ENCODE results near the gene FRMPD4.
"Not testable (repeated sequence)": the region's sequence is repeated elsewhere in the genome, so short reads cannot be mapped to it uniquely, and the experiment has no call there.

Gene FRMPD4

GRCh38 chrX:12494400-12495138 lies 356.3 kb downstream of the FRMPD4 start:
- no peak for DNase-seq
- Mint-ChIP-seq H3K27ac (no peak overlapping the region), H3K4me3 (no peak overlapping the region), H3K27me3 (no peaks in the 10 kb centered on the region), H3K36me3 (no peaks in the 10 kb centered on the region), H3K4me1 (no peaks in the 10 kb centered on the region), H3K9me3 (no peaks in the 10 kb centered on the region)
- CTCF ChIA-PET, result no interaction called here

- Mint-ChIP-seq H3K27me3 (no peaks in the 10 kb centered on the region), H3K9me3 (no peaks in the 10 kb centered on the region)
- CTCF ChIA-PET, result no interaction called here
These were observed 358.1 kb downstream of the FRMPD4 start for GRCh38 chrX:12496343-12496742.

GRCh38 chrX:12497832-12498591 lies 359.7 kb downstream of the FRMPD4 start:
- no peaks in the 10 kb centered on the region for H3K9me3 Mint-ChIP-seq
- H3K4me1 Mint-ChIP-seq, result no peaks in the 10 kb centered on the region
- CTCF ChIA-PET, result interaction anchor here (0.9 to 1.1 kb wide), 2 partner anchors 204 to 273 kb away, joined by 3 read pairs; no protein-coding TSS in a partner anchor
- no peaks in the 10 kb centered on the region for H3K36me3 Mint-ChIP-seq
- DNase-seq, result no peak
- no peak overlapping the region for H3K4me3 Mint-ChIP-seq
- H3K27ac Mint-ChIP-seq, result no peak overlapping the region
- no peaks in the 10 kb centered on the region for H3K27me3 Mint-ChIP-seq

More at GRCh38 chrX:12496343-12496742, 358.1 kb downstream of the FRMPD4 start:
- Mint-ChIP-seq H3K4me3 (no peak overlapping the region), H3K27ac (no peak overlapping the region), H3K4me1 (no peaks in the 10 kb centered on the region), H3K36me3 (no peaks in the 10 kb centered on the region)
- DNase-seq, result no peak

- H3K9me3 Mint-ChIP-seq, result no peaks in the 10 kb centered on the region
- CTCF ChIA-PET, result no interaction called here
These were observed 366.9 kb downstream of the FRMPD4 start for GRCh38 chrX:12505127-12505526.

GRCh38 chrX:12515384-12515783 lies 377.1 kb downstream of the FRMPD4 start:
- H3K36me3 Mint-ChIP-seq, H3K4me3 Mint-ChIP-seq, CTCF ChIA-PET, H3K9me3 Mint-ChIP-seq, DNase-seq, H3K27ac Mint-ChIP-seq, H3K4me1 Mint-ChIP-seq, H3K27me3 Mint-ChIP-seq: not testable (repeated sequence)

More at GRCh38 chrX:12505127-12505526, 366.9 kb downstream of the FRMPD4 start:
- H3K36me3 Mint-ChIP-seq, result no peaks in the 10 kb centered on the region
- no peaks in the 10 kb centered on the region for H3K27me3 Mint-ChIP-seq
- DNase-seq, result no peak
- no peak overlapping the region for H3K4me3 Mint-ChIP-seq
- no peak overlapping the region for H3K27ac Mint-ChIP-seq
- H3K4me1 Mint-ChIP-seq, result no peaks in the 10 kb centered on the region

- Mint-ChIP-seq H3K9me3 (no peaks in the 10 kb centered on the region), H3K27ac (no peak overlapping the region), H3K4me1 (no peaks in the 10 kb centered on the region), H3K4me3 (no peak overlapping the region), H3K27me3 (no peaks in the 10 kb centered on the region), H3K36me3 (no peaks in the 10 kb centered on the region)
- CTCF ChIA-PET, result no interaction called here
- no peak for DNase-seq
These were observed 388.0 kb downstream of the FRMPD4 start for GRCh38 chrX:12526306-12526705.

GRCh38 chrX:12538096-12538495 lies 399.8 kb downstream of the FRMPD4 start:
- H3K36me3 Mint-ChIP-seq, H3K4me3 Mint-ChIP-seq, H3K4me1 Mint-ChIP-seq, CTCF ChIA-PET, DNase-seq, H3K27ac Mint-ChIP-seq, H3K27me3 Mint-ChIP-seq, H3K9me3 Mint-ChIP-seq: not testable (repeated sequence)

- H3K27ac Mint-ChIP-seq, DNase-seq, CTCF ChIA-PET, H3K36me3 Mint-ChIP-seq, H3K9me3 Mint-ChIP-seq, H3K4me3 Mint-ChIP-seq, H3K27me3 Mint-ChIP-seq, H3K4me1 Mint-ChIP-seq: not testable (repeated sequence)
These were observed 404.0 kb downstream of the FRMPD4 start for GRCh38 chrX:12542251-12542650.

GRCh38 chrX:12548341-12548740 lies 410.1 kb downstream of the FRMPD4 start:
- no peak overlapping the region for H3K4me3 Mint-ChIP-seq
- no peaks in the 10 kb centered on the region for H3K36me3 Mint-ChIP-seq
- no peak for DNase-seq
- CTCF ChIA-PET, result no interaction called here
- H3K9me3 Mint-ChIP-seq, result no peaks in the 10 kb centered on the region
- no peaks in the 10 kb centered on the region for H3K27me3 Mint-ChIP-seq
- H3K4me1 Mint-ChIP-seq, result no peaks in the 10 kb centered on the region
- H3K27ac Mint-ChIP-seq, result no peak overlapping the region

- Mint-ChIP-seq H3K27ac (no peak overlapping the region), H3K27me3 (no peaks in the 10 kb centered on the region), H3K4me3 (no peak overlapping the region), H3K36me3 (no peaks in the 10 kb centered on the region), H3K4me1 (no peaks in the 10 kb centered on the region), H3K9me3 (no peaks in the 10 kb centered on the region)
- no peak for DNase-seq
- CTCF ChIA-PET, result no interaction called here
These were observed 410.5 kb downstream of the FRMPD4 start for GRCh38 chrX:12548746-12549145.

GRCh38 chrX:12554206-12554605 lies 415.9 kb downstream of the FRMPD4 start:
- CTCF ChIA-PET, result no interaction called here
- no peak for DNase-seq
- Mint-ChIP-seq H3K4me3 (no peak overlapping the region), H3K27me3 (no peaks in the 10 kb centered on the region), H3K9me3 (no peaks in the 10 kb centered on the region), H3K36me3 (no peaks in the 10 kb centered on the region), H3K27ac (no peak overlapping the region), H3K4me1 (no peaks in the 10 kb centered on the region)

GRCh38 chrX:12563121-12563520 lies 424.8 kb downstream of the FRMPD4 start:
- H3K9me3 Mint-ChIP-seq, result no peaks in the 10 kb centered on the region
- H3K4me1 Mint-ChIP-seq, result no peaks in the 10 kb centered on the region
- CTCF ChIA-PET, result no interaction called here
- no peaks in the 10 kb centered on the region for H3K36me3 Mint-ChIP-seq
- H3K4me3 Mint-ChIP-seq, result no peak overlapping the region
- H3K27ac Mint-ChIP-seq, result no peak overlapping the region
- H3K27me3 Mint-ChIP-seq, result no peaks in the 10 kb centered on the region
- DNase-seq, result no peak

GRCh38 chrX:12564221-12564620 lies 425.9 kb downstream of the FRMPD4 start:
- CTCF ChIA-PET, result no interaction called here
- Mint-ChIP-seq H3K27ac (no peak overlapping the region), H3K4me1 (no peaks in the 10 kb centered on the region), H3K36me3 (no peaks in the 10 kb centered on the region), H3K27me3 (no peaks in the 10 kb centered on the region), H3K9me3 (no peaks in the 10 kb centered on the region), H3K4me3 (no peak overlapping the region)
- no peak for DNase-seq

- no peak overlapping the region for H3K27ac Mint-ChIP-seq
- CTCF ChIA-PET, result no interaction called here
- H3K4me3 Mint-ChIP-seq, result no peak overlapping the region
- no peak for DNase-seq
- no peaks in the 10 kb centered on the region for H3K4me1 Mint-ChIP-seq
- no peaks in the 10 kb centered on the region for H3K27me3 Mint-ChIP-seq
- H3K36me3 Mint-ChIP-seq, result no peaks in the 10 kb centered on the region
- no peaks in the 10 kb centered on the region for H3K9me3 Mint-ChIP-seq
These were observed 429.6 kb downstream of the FRMPD4 start for GRCh38 chrX:12567857-12568256.

GRCh38 chrX:12570859-12571501 lies 432.7 kb downstream of the FRMPD4 start:
- CTCF ChIA-PET, result no interaction called here
- H3K4me1 Mint-ChIP-seq, result no peaks in the 10 kb centered on the region
- no peaks in the 10 kb centered on the region for H3K9me3 Mint-ChIP-seq
- no peak for DNase-seq
- H3K27me3 Mint-ChIP-seq, result no peaks in the 10 kb centered on the region
- no peak overlapping the region for H3K4me3 Mint-ChIP-seq
- no peaks in the 10 kb centered on the region for H3K36me3 Mint-ChIP-seq
- H3K27ac Mint-ChIP-seq, result no peak overlapping the region
